ENCODE results near the gene DSG4.
"Not testable (repeated sequence)": the region's sequence is repeated elsewhere in the genome, so short reads cannot be mapped to it uniquely, and the experiment has no call there.

DSG4 gene, protein sequence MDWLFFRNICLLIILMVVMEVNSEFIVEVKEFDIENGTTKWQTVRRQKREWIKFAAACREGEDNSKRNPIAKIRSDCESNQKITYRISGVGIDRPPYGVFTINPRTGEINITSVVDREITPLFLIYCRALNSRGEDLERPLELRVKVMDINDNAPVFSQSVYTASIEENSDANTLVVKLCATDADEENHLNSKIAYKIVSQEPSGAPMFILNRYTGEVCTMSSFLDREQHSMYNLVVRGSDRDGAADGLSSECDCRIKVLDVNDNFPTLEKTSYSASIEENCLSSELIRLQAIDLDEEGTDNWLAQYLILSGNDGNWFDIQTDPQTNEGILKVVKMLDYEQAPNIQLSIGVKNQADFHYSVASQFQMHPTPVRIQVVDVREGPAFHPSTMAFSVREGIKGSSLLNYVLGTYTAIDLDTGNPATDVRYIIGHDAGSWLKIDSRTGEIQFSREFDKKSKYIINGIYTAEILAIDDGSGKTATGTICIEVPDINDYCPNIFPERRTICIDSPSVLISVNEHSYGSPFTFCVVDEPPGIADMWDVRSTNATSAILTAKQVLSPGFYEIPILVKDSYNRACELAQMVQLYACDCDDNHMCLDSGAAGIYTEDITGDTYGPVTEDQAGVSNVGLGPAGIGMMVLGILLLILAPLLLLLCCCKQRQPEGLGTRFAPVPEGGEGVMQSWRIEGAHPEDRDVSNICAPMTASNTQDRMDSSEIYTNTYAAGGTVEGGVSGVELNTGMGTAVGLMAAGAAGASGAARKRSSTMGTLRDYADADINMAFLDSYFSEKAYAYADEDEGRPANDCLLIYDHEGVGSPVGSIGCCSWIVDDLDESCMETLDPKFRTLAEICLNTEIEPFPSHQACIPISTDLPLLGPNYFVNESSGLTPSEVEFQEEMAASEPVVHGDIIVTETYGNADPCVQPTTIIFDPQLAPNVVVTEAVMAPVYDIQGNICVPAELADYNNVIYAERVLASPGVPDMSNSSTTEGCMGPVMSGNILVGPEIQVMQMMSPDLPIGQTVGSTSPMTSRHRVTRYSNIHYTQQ

DNA sequence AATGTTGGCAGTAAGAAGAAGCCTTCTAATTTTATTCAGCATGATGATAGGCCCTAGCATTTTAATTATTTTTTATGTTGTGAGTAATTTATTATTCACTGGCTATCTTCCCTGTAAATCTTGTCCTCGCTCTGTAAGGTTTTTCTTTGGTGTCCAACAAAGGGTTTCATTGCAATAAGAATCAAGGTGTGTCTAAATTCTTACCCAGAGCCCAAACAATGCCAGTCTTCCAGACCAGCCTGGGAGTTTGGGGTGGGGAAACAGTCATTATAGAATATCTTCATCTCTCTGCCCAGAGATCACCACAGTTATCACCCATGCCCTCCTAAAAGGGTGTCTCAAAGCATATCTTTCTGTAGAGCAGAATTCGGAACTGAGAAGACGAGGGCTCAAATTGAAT is at the start of gene DSG4:
Gene DSG4 (plus strand): TSS at position 301 of the 400 bp plus-strand sequence. CDS start 135 bp downstream, outside the sequence.
- DNase-seq (ENCODE audit: low spot score): no peak

DNA sequence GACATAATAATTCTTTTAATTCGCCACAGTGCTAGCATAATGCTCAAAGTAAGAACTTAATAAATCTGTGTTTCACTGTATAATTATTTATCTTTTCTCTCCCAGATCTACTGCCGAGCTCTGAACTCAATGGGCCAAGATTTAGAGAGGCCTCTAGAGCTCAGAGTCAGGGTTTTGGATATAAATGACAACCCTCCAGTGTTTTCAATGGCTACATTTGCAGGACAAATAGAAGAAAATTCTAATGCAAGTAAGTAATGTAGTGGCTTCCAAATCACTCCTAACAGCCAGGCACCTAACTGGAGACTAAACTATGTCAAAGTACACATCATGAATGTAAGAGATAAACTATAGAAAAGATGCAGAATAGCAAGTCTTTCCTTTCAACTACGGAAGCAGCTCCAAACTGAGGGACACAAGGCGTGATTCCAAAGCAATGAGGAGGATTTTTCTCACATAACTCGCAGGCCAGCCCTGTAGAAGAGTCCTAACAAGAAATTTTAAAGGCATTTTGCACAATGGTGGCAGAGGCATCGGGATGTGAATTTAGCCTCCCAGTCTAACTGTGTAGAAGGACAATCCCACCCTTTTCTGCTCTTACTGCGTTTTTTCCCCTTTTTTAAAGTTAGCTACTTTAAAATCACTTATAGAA is 46.7 kb upstream of the DSG4 start:
- no peak for DNase-seq (ENCODE audit: low spot score)

DNA sequence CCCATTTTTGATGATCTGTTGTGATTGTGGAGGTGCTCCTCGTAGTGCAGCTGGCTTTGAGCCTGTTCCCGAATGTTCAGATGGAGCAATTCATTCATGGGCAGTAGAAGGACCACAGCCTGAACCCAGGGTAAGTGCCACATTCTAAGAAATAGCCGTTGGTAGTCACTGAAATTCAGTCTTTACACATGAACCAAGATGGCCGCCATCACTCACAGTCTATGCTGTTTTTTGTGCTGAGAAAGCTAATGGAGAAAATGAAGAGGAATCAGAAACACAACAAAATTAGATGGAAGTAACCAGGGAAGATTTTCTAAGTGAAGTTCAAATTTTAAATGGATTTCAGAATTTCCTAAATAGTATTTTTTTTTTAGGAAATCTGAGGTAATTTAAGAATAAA is 33.1 kb upstream of the DSG4 start:
- no peak for DNase-seq (ENCODE audit: low spot score)

DNA sequence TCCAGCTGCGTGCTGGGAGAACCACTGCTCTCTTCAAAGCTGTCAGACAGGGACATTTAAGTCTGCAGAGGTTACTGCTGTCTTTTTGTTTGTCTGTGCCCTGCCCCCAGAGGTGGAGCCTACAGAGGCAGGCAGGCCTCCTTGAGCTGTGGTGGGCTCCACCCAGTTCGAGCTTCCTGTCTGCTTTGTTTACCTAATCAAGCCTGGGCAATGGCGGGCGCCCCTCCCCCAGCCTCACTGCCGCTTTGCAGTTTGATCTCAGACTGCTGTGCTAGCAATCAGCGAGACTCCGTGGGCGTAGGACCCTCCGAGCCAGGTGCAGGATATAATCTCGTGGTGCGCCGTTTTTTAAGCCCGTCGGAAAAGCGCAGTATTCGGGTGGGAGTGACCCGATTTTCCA is 23.2 kb upstream of the DSG4 start:
- not testable (repeated sequence) for DNase-seq (ENCODE audit: low spot score)

DNA sequence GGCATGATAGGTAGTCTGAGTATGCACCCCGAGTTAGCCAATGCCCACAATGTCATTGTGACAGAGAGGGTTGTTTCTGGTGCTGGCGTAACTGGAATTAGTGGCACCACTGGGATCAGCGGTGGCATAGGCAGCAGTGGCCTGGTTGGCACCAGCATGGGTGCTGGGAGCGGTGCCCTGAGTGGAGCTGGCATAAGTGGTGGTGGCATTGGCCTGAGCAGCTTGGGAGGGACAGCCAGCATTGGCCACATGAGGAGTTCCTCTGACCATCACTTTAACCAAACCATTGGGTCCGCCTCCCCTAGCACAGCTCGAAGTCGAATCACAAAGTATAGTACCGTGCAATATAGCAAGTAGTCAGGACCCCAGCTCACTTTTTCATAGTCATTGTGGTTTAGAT is 21.6 kb upstream of the DSG4 start:
- DNase-seq (ENCODE audit: low spot score): no peak

DNA sequence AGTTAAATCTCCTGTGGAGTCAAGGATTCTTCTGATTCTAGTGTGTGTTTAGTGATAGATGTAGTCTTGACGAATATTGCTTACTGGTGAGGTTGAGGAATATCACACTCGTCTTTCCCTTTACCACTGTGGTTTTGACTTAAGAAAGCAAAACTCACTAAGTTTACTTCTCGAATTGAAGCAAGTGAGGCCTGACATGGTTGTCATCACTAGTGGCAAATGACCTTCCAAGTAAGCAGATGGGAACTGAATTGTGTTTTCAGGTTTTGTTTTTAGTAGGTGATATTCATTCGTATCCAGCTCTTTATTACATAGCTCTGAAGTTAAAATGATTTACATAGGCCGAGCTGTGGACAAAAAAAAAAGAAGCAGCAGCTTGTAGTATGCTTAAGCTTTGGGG is 20.6 kb upstream of the DSG4 start:
- no peak for DNase-seq (ENCODE audit: low spot score)

DNA sequence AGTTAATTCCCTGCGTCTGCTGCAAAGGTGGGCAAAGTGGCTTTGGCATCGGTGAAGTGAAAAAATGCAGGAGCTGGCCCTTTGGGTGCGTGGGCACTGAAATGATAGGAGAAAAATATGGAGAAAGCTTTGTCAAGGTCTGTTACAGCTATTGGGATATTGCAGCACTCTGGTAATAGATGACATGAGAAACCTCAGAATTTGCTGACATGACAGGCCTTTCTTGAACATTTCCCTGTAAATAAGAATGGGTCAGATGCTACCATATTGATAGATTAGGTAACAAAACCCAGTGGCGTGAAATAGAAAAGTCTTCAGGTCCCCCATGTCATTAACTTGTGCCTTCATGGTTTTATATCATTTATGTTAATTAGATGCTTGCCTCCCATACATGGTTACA is 12.4 kb upstream of the DSG4 start:
- DNase-seq (ENCODE audit: low spot score): no peak

DNA sequence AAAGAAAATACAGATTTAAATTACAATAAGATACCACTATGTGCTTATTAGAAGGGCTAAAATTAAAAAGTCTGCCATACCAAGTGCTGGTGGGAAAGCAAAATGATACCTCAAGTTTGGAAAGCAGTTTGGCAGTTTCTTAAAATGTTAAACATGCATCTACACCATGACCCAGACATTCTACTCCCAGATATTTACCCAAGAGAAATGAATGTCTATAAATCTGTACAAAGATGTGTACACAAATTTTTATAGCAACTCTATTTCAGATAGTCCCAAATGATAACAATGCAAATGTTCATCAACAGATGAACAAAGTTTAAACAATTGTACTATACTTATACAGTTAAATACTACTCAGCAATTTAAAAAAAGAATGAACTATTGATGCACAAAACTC is 7.1 kb upstream of the DSG4 start:
- no peak for DNase-seq (ENCODE audit: low spot score)

DNA sequence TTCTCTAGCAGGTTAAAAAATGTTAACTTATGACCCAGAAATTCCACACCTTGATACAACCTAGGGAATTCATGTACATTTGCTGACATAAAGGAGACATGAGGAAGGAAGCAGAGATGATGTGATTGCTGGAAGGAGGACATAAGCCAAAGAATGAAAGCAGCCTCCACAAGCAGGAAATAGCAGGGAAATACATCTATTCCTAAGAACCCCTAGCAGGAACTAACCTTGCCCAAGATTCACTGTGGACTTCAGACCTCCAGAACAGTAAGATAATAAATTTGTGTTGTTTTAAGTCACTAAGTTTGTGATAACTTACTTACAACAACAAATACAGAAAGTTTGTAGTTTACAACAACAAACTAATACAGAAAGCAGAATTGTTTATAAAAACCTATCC is 4.6 kb upstream of the DSG4 start:
- DNase-seq (ENCODE audit: low spot score): no peak

DNA sequence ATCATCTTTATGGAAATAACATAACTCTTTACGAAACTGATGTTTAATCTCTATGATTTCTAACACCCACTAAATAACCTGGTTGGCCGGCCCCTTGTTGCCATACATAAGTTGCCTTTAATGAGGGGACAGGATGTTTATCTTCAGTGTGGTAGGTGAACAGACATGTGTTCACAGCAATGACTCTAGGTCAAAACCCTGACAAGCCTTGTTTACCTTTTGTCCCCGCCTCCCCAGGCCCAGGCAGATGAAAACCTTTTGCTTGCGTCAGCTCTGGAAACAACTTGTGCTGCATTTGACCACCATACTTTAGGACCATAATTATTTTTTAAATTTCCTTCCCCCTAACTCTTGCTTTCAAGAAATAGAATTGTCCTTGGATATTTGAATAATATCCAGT is 2.9 kb upstream of the DSG4 start:
- DNase-seq (ENCODE audit: low spot score): no peak

DNA sequence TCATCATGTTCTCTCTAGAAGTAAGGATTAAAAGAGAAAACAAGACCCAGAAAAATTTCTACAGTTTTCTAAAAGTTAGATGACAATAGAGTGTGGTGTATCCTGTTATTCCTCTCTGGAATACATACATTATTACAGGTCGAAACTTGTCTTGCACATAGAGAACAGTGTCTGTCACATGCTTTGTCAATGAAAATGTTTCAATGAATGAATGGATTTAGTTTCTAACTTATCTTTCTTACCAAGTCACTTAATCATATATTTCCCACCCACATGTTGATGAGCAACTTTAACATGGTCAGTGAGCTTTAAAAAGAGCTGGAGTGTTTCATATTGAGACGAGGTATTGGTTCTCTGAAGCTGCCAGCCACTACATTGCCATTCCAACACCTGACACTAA is 4.3 kb downstream of the DSG4 start:
- no peak for DNase-seq (ENCODE audit: low spot score)

DNA sequence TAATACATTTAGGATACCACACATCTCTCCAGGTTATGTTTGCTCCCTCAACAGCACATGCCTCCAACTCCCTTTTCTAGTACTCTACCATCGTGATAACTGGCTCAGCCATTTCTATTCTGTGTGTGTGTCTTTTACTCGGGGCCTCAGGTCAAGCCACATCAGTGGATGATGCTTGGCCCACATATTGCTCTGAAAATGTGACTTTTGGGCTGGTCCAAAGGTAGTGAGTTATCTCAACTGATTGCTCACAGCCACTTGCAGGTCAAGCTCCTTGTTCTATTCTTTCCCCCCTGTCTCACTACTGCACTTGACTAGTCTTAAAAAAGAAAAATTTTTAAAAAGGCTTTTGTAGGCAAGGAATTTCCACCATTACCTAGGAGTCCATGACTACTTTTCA is 5.5 kb downstream of the DSG4 start:
- no peak for DNase-seq (ENCODE audit: low spot score)

DNA sequence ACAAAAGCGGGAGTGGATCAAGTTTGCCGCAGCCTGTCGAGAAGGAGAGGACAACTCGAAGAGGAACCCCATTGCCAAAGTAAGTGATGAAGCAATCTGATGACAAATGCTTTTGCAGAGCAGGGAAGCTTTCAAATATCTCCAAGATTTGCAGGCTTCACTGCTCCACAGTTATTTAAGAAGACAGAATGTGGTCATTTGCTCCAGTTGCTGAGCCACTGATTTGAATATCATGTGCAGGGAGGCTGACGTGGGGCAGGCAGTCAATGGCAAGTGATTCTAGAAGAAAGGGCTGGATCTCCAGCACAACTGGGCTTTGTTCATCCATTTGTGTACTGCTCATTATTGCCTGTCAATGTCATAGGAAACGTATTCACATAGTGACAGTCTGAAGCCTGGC is 10.2 kb downstream of the DSG4 start:
- no peak for DNase-seq (ENCODE audit: low spot score)

DNA sequence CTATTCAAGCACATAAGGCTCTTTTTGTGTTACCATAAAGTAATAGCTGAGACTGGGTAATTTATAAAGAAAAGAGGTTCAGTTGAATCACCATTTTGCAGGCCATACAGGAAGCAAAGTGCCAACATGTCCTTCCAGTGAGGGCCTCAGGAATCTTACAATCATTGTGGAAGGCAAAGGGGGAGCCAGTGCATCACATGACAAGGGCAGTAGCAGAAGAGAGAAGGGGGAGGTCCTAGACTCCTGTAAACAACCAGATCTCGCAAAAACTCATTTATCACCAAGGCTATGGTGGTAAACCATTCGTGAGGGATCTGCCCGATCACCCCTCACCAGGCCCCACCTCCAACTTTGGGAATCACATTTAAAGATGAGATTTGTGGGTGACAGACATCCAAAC is 16.7 kb downstream of the DSG4 start:
- no peak for DNase-seq (ENCODE audit: low spot score)

DNA sequence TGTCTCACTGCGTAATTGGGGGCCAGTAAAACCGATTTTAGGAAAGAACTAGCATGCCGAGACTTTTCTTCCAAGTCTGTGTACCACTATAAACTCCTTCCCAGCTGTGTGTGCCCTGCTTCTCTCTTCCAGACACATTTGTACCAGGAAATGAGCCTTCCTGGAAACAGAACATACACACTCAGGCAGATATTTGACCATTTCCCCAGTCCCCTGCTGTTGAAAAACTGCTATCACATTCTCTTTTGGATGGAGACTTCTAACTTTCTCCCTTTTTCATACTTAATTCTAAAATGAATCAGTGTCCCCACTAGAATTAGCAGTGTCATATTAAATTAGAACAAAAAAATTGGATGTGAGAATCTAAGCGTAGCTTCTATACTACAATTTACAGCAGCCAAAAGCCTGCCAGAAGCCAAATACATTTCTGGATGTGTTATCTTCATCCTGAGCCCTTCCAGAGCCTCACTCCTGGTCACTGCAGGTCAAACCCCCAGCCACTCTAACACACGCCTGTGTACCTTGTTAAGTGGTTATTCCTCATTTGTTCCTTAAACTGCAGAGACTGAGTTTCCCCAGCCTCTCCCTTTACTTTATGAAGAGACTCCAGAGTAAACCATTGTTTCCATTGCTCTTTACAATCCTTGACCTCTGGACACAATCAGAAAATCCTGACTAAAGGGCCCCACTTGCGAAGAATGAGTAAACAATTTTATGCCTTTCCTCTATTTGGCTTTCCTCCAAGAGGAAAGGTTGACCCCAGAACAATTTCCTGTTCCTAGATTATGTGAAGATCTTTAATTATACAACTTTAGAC is 20.4 kb downstream of the DSG4 start:
- no peak for DNase-seq (ENCODE audit: low spot score)

DNA sequence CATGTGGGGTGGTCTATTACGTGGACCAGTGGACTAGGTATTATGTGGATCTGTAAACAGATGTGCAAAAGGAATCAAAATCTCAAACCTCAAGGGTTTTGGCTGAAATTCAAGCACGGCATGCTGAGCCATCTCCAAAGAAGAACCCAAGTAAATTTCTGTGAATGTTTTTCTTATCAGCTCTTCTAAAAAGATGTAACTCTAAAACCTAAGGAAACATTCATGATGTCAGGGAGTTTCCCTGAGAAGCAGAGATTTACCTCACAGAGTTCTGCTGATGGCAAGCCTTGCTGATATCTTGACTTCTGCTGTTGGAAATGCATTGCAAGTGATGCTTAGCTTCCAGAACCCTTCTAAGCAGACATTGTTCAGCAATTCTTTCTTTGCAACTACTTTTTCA is 21.6 kb downstream of the DSG4 start:
- no peak for DNase-seq (ENCODE audit: low spot score)

DNA sequence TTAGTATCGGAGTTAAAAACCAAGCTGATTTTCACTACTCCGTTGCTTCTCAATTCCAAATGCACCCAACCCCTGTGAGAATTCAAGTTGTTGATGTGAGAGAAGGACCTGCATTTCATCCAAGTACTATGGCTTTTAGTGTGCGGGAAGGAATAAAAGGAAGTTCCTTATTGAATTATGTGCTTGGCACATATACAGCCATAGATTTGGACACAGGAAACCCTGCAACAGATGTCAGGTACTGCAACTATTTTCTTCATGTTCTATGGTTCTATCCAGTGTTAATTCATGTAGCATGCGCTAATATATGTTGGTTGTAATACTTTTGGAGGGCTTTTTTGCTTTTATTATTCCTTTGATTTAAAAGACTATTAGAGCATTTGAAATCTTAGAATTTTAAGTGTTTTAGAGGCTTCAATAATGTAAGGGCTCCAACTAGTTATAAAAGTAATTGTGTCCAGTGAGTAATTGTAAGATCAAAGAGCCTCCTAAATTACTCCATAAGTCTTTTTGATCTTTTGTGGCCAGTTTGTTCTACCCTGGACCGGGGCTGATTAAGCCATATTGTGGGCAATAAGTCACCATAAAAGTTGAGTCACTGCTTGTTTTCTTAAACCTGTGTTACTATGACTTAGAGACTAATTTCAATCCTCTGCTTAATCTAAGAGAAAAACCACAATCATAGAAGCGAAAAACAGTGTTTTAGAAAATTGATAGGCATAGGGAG is 22.9 kb downstream of the DSG4 start:
- DNase-seq (ENCODE audit: low spot score): no peak

DNA sequence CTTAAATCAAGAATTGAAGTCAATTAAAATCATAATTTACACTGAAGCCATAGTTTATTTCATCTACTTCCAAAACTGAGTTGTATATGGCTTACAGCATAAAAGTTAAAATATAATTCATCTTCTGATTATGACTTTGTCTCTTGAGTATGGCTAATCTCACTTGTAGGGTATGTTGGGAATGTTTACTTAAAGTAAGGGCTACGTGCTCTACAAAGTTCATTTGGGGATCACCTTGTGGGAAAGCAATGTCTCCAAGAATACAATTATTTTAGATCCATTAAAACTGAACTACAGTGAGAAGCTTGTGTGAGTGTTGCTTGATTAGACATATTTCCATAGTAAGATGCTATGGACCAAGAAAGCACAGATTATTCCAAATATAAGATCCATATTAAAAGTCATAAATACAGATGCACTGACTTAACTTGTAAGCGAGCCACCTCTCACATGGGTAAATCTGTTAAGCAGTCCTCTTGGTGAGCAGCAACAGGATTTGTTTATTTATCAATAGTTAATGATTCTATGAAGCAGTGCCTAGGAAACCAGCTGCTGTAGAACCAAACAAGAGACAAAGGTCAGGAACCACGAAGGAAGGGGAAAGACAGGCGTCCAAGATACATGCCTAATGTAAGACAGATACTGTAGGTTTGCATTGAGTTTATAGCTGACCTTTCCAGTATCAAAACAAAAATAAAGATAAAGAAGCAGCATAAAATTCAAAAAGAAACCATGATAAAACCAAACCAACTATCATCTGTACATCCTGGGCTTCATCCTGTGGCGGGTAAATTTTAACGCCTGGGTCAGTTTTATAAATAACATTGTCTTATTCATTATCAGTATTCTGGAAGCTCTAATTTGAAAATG is 24.8 kb downstream of the DSG4 start:
- no peak for DNase-seq (ENCODE audit: low spot score)

DNA sequence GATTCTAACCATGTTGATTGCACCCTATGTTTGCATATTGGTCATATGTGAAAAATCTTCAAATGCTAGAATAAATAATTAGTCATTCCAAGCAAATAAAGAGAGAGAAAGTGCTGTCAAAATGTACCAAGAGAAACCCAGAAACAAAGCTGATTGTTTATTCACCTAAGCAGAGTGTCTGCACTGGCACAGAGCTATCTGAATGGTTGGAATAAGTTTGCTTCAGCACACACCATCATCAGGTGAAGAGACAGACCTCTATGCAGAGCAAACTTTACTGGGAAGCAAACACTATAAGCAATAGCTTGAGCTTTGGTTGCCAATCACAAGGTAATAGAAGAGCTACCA is 25.4 kb downstream of the DSG4 start:
- DNase-seq (ENCODE audit: low spot score): no peak

DNA sequence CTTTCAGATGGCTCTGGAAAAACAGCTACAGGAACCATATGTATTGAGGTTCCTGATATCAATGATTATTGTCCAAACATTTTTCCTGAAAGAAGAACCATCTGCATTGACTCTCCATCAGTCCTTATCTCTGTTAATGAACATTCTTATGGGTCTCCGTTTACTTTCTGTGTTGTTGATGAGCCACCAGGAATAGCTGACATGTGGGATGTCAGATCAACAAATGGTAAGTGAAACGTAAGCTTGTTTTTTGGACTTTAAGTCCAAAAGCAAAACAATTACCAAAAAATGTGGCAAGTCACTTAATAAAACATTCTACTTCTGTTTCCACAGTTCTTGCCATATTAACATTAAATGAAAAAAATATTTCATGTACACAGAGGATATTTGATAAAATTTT is 26.8 kb downstream of the DSG4 start:
- DNase-seq (ENCODE audit: low spot score): no peak
